ENCODE measurements around the gene FSIP1. TPM values are rescaled to one million over a fixed set of nuclear protein-coding genes. Genes with fewer than 3 reads are reported as not detected.

Gene FSIP1
- total RNA-seq, 2 donors from 2014 or later, result 0.14 to 0.21 TPM

- Histone ChIP-seq H3K4me1 (ENCODE audit: control insufficient read depth in 1 of 2, low read depth in 2 of 2) (peaks cover 7 to 13% of the 10 kb centered on the region in 2 donors), H3K27me3 (replicated peaks; ENCODE audit: insufficient read depth) (no peaks in the 10 kb centered on the region), H3K4me3 (no peak overlapping the region), H3K27ac (no peak overlapping the region), H3K9me3 (no peaks in the 10 kb centered on the region), H3K36me3 (no peaks in the 10 kb centered on the region)
- ATAC-seq (ENCODE audit: insufficient number of reproducible peaks, low FRiP score, low read depth), result no peak
- DNase-seq (ENCODE audit: low spot score), result no peak
- no peak for TF ChIP-seq CTCF (IDR thresholded peaks at IDR 0.05)
These were observed 138.9 kb downstream of the FSIP1 start for GRCh38 chr15:39643727-39644126.

- Histone ChIP-seq H3K4me3 (no peak overlapping the region), H3K27me3 (replicated peaks; ENCODE audit: insufficient read depth) (no peaks in the 10 kb centered on the region), H3K4me1 (ENCODE audit: control insufficient read depth in 1 of 2, low read depth in 2 of 2) (peaks cover 7 to 13% of the 10 kb centered on the region in 2 donors), H3K36me3 (no peaks in the 10 kb centered on the region), H3K9me3 (no peaks in the 10 kb centered on the region), H3K27ac (no peak overlapping the region)
- no peak for ATAC-seq (ENCODE audit: insufficient number of reproducible peaks, low FRiP score, low read depth)
- no peak for DNase-seq (ENCODE audit: low spot score)
- no peak for TF ChIP-seq CTCF (IDR thresholded peaks at IDR 0.05)
These were observed 140.5 kb downstream of the FSIP1 start for GRCh38 chr15:39642011-39642640.

GRCh38 chr15:39641191-39641889 lies 141.3 kb downstream of the FSIP1 start:
- H3K4me3 ChIP-seq, result no peak overlapping the region
- ATAC-seq (ENCODE audit: insufficient number of reproducible peaks, low FRiP score, low read depth) (no peak), DNase-seq (ENCODE audit: low spot score) (no peak)
- no peaks in the 10 kb centered on the region for H3K27me3 ChIP-seq (replicated peaks; ENCODE audit: insufficient read depth)
- H3K36me3 ChIP-seq, result no peaks in the 10 kb centered on the region
- H3K4me1 ChIP-seq (ENCODE audit: control insufficient read depth in 1 of 2, low read depth in 2 of 2), result peaks cover 7 to 13% of the 10 kb centered on the region in 2 donors
- H3K27ac ChIP-seq, result no peak overlapping the region
- TF ChIP-seq CTCF (IDR thresholded peaks at IDR 0.05), result no peak
- no peaks in the 10 kb centered on the region for H3K9me3 ChIP-seq

GRCh38 chr15:39640665-39641064 lies 142.0 kb downstream of the FSIP1 start:
- H3K4me3 ChIP-seq, result no peak overlapping the region
- H3K4me1 ChIP-seq (ENCODE audit: control insufficient read depth in 1 of 2, low read depth in 2 of 2), result peaks cover 7 to 13% of the 10 kb centered on the region in 2 donors
- H3K27me3 ChIP-seq (replicated peaks; ENCODE audit: insufficient read depth), result no peaks in the 10 kb centered on the region
- ATAC-seq (ENCODE audit: insufficient number of reproducible peaks, low FRiP score, low read depth), result no peak
- no peak for TF ChIP-seq CTCF (IDR thresholded peaks at IDR 0.05)
- H3K27ac ChIP-seq, result no peak overlapping the region
- H3K36me3 ChIP-seq, result no peaks in the 10 kb centered on the region
- no peak for DNase-seq (ENCODE audit: low spot score)
- no peaks in the 10 kb centered on the region for H3K9me3 ChIP-seq

- Histone ChIP-seq H3K4me1 (ENCODE audit: control insufficient read depth in 1 of 2, low read depth in 2 of 2) (peaks cover 7 to 13% of the 10 kb centered on the region in 2 donors), H3K9me3 (no peaks in the 10 kb centered on the region), H3K4me3 (no peak overlapping the region), H3K36me3 (no peaks in the 10 kb centered on the region), H3K27me3 (replicated peaks; ENCODE audit: insufficient read depth) (no peaks in the 10 kb centered on the region), H3K27ac (no peak overlapping the region)
- no peak for ATAC-seq (ENCODE audit: insufficient number of reproducible peaks, low FRiP score, low read depth)
- DNase-seq (ENCODE audit: low spot score), result no peak
- no peak for TF ChIP-seq CTCF (IDR thresholded peaks at IDR 0.05)
These were observed 143.6 kb downstream of the FSIP1 start for GRCh38 chr15:39639037-39639436.
